HEK293 (cell line): ENCODE results near the gene VPREB3.

Experiments
- CTCF ChIA-PET: fragments of 350-600 bp; formaldehyde crosslinking; extraction: SDS; loops from one replicate; lab custom pipeline; 2021; ENCODE audit warnings: antibody characterized with exemption; lab: Yijun Ruan, JAX
- POLR2A ChIA-PET: fragments of 300-600 bp; formaldehyde crosslinking; extraction: SDS; loops from one replicate; lab custom pipeline; 2020; ENCODE audit warnings: antibody characterized with exemption, inconsistent platforms; lab: Yijun Ruan, JAX
- H3K27ac ChIP-seq: fragments of 200-500 bp; sonication (Bioruptor generic); 2 replicates; pipeline ENCODE4 v1.5.1; 2014; ENCODE audit warnings: low read depth, low read length, control low read depth, inconsistent platforms; ENCODE audit errors: extremely low read depth
- H3K36me3 ChIP-seq, 2 experiments: fragments of 200-500 bp in 1 of 2; sonication (Bioruptor generic) in 1 of 2; 1 replicate in 1 of 2; 2 replicates in 1 of 2; pipeline ENCODE4 v1.5.1; 2014 to 2017; ENCODE audit warnings: inconsistent platforms in 2 of 2, low read length in 2 of 2; ENCODE audit not compliant: control insufficient read depth in 2 of 2, insufficient read depth in 1 of 2
- H3K4me1 ChIP-seq: fragments of 200-500 bp; sonication (Bioruptor generic); 2 replicates; pipeline ENCODE4 v1.5.1; 2014; ENCODE audit warnings: mild to moderate bottlenecking, low read length, inconsistent platforms; ENCODE audit not compliant: control insufficient read depth, insufficient read depth
- H3K4me3 ChIP-seq: 2 replicates; pipeline ENCODE4 v1.5.1; 2011; ENCODE audit warnings: low read depth, mild to moderate bottlenecking, control low read depth, low read length, moderate library complexity
- H3K9me3 ChIP-seq: fragments of 200-500 bp; sonication (Bioruptor generic); 2 replicates; pipeline ENCODE4 v1.5.1; 2014; ENCODE audit warnings: low read depth, low read length, inconsistent platforms; ENCODE audit not compliant: control insufficient read depth, insufficient read depth
- ATF2 ChIP-seq: fragments of 450-650 bp; formaldehyde crosslinking; IDR thresholded peaks from 2 replicates; pipeline ENCODE4 v1.5.1; 2016; ENCODE audit warnings: missing biosample characterization, missing genetic modification characterization, low read depth
- KLF8 ChIP-seq: fragments of 450-650 bp; formaldehyde crosslinking; IDR thresholded peaks from 2 replicates; pipeline ENCODE4 v1.5.1; 2016; ENCODE audit warnings: missing biosample characterization, missing genetic modification characterization
- MZF1 ChIP-seq: fragments of 450-650 bp; formaldehyde crosslinking; IDR thresholded peaks from 2 replicates; pipeline ENCODE4 v1.5.1; 2017; ENCODE audit warnings: missing biosample characterization, missing genetic modification characterization, borderline replicate concordance
- YY1 ChIP-seq: fragments of 450-650 bp; formaldehyde crosslinking; IDR thresholded peaks from 2 replicates; pipeline ENCODE4 v1.5.1; 2018; ENCODE audit warnings: missing biosample characterization, missing genetic modification characterization
- YY2 ChIP-seq: fragments of 450-650 bp; formaldehyde crosslinking; IDR thresholded peaks from 2 replicates; pipeline ENCODE4 v1.5.1; 2016; ENCODE audit warnings: missing biosample characterization, missing genetic modification characterization
- ZBTB20 ChIP-seq: fragments of 450-650 bp; formaldehyde crosslinking; IDR thresholded peaks from 2 replicates; pipeline ENCODE4 v1.5.1; 2016; ENCODE audit warnings: missing biosample characterization, missing genetic modification characterization
- ZNF341 ChIP-seq: fragments of 450-650 bp; formaldehyde crosslinking; IDR thresholded peaks from 2 replicates; pipeline ENCODE4; 2016; ENCODE audit warnings: low read depth, missing biosample characterization, missing genetic modification characterization
- ZNF350 ChIP-seq: fragments of 450-650 bp; formaldehyde crosslinking; IDR thresholded peaks from 2 replicates; pipeline ENCODE4 v1.5.0; 2017; ENCODE audit warnings: missing biosample characterization, mild to moderate bottlenecking, missing genetic modification characterization
- ZNF37A ChIP-seq: fragments of 450-650 bp; IDR thresholded peaks from 2 replicates; pipeline ENCODE4 v1.5.1; 2018; ENCODE audit warnings: missing biosample characterization, missing genetic modification characterization
- ZNF394 ChIP-seq: fragments of 450-650 bp; formaldehyde crosslinking; IDR thresholded peaks from 2 replicates; pipeline ENCODE4 v1.5.1; 2016; ENCODE audit warnings: missing biosample characterization, missing genetic modification characterization, mild to moderate bottlenecking, moderate library complexity, borderline replicate concordance
- ZNF501 ChIP-seq: fragments of 450-650 bp; formaldehyde crosslinking; IDR thresholded peaks from 2 replicates; pipeline ENCODE4 v1.5.1; 2016; ENCODE audit warnings: missing biosample characterization, missing genetic modification characterization
- ZNF513 ChIP-seq: fragments of 450-650 bp; IDR thresholded peaks from 2 replicates; pipeline ENCODE4 v1.5.1; 2018; ENCODE audit warnings: missing biosample characterization, missing genetic modification characterization
- ZNF530 ChIP-seq: fragments of 450-650 bp; formaldehyde crosslinking; IDR thresholded peaks from 2 replicates; pipeline ENCODE4 v1.5.1; 2016; ENCODE audit warnings: low read depth, missing biosample characterization, missing genetic modification characterization
- ZNF571 ChIP-seq: fragments of 450-650 bp; formaldehyde crosslinking; IDR thresholded peaks from 2 replicates; pipeline ENCODE4 v1.5.0; 2017; ENCODE audit warnings: missing biosample characterization, missing genetic modification characterization
- ZNF600 ChIP-seq: fragments of 450-650 bp; formaldehyde crosslinking; IDR thresholded peaks from 2 replicates; pipeline ENCODE4 v1.5.1; 2016; ENCODE audit warnings: missing biosample characterization, missing genetic modification characterization
- ZNF670 ChIP-seq: fragments of 450-650 bp; formaldehyde crosslinking; IDR thresholded peaks from 2 replicates; pipeline ENCODE4 v1.5.1; 2016; ENCODE audit warnings: missing biosample characterization, missing genetic modification characterization, low read depth
- ZNF707 ChIP-seq: fragments of 450-650 bp; formaldehyde crosslinking; IDR thresholded peaks from 2 replicates; pipeline ENCODE4 v1.5.1; 2016; ENCODE audit warnings: missing biosample characterization, missing genetic modification characterization
- ZNF76 ChIP-seq: fragments of 450-650 bp; formaldehyde crosslinking; IDR thresholded peaks from 2 replicates; pipeline ENCODE4; 2016; ENCODE audit warnings: low read depth, missing biosample characterization, missing genetic modification characterization, borderline replicate concordance
- ZNF776 ChIP-seq: fragments of 450-650 bp; formaldehyde crosslinking; IDR thresholded peaks from 2 replicates; pipeline ENCODE4 v1.5.0; 2017; ENCODE audit warnings: missing biosample characterization, missing genetic modification characterization, borderline replicate concordance
- TF ChIP-seq, protein P1 (sequence below): fragments of 450-650 bp; formaldehyde crosslinking; IDR thresholded peaks from 2 replicates; pipeline ENCODE4 v1.5.1; 2017; ENCODE audit warnings: missing biosample characterization, missing genetic modification characterization
- TF ChIP-seq, protein P2 (sequence below): sonication (generic); formaldehyde crosslinking; IDR thresholded peaks from 2 replicates; pipeline ENCODE4 v1.8.1; 2022; ENCODE audit warnings: mild to moderate bottlenecking, moderate library complexity, missing genetic modification reagents

VPREB3 gene

GRCh38 chr22:23796461-23796860 lies 42.2 kb upstream of the VPREB3 start:
- TF ChIP-seq, protein P1, sequence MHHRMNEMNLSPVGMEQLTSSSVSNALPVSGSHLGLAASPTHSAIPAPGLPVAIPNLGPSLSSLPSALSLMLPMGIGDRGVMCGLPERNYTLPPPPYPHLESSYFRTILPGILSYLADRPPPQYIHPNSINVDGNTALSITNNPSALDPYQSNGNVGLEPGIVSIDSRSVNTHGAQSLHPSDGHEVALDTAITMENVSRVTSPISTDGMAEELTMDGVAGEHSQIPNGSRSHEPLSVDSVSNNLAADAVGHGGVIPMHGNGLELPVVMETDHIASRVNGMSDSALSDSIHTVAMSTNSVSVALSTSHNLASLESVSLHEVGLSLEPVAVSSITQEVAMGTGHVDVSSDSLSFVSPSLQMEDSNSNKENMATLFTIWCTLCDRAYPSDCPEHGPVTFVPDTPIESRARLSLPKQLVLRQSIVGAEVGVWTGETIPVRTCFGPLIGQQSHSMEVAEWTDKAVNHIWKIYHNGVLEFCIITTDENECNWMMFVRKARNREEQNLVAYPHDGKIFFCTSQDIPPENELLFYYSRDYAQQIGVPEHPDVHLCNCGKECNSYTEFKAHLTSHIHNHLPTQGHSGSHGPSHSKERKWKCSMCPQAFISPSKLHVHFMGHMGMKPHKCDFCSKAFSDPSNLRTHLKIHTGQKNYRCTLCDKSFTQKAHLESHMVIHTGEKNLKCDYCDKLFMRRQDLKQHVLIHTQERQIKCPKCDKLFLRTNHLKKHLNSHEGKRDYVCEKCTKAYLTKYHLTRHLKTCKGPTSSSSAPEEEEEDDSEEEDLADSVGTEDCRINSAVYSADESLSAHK (tag by site-specific recombination), result peak; percentile 48; the same call in 1 of the 2 replicates
- no peak for TF ChIP-seq ZNF600 (tag by site-specific recombination)
- TF ChIP-seq YY1 (tag by site-specific recombination), result no peak
- TF ChIP-seq KLF8 (tag by site-specific recombination), result no peak
- Histone ChIP-seq H3K27ac (no peak overlapping the region), H3K4me3 (no peak overlapping the region), H3K4me1 (no peaks in the 10 kb centered on the region), H3K36me3 (peaks cover 65 to 87% of the 10 kb centered on the region in 2 experiments), H3K9me3 (no peaks in the 10 kb centered on the region)
- ChIA-PET CTCF (no interaction called here), POLR2A (interaction anchor here (0.6 kb wide), 1 partner anchor 30 kb away, joined by 5 read pairs; no protein-coding TSS in a partner anchor)

DNA sequence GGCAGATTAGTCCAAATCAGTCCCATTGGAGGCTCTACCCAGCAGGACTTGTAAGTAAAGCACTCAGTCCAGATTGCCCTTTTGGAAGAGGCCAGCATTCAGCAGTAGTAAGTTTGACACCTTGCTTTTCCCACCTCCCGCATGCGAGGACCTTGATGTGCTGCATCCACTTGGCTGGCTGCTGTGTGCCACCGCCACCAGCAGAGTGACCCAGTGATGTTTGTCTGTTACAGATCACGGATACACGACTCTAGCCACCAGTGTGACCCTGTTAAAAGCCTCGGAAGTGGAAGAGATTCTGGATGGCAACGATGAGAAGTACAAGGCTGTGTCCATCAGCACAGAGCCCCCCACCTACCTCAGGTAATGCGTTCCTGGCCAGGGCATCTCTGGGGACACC lies 39.1 kb upstream of the VPREB3 start:
- Histone ChIP-seq H3K27ac (no peak overlapping the region), H3K4me1 (peaks cover 4% of the 10 kb centered on the region)
- TF ChIP-seq ZNF530 (tag by site-specific recombination) (no peak), ZNF350 (no peak), YY2 (tag by site-specific recombination) (no peak), ZNF341 (no peak), ZNF513 (tag by site-specific recombination) (no peak), ZNF394 (no peak), ZNF670 (no peak)
- TF ChIP-seq, all 188 proteins: peak for 0
- Histone ChIP-seq H3K9me3 (no peaks in the 10 kb centered on the region), H3K4me3 (no peak overlapping the region), H3K36me3 (peaks cover 59 to 71% of the 10 kb centered on the region in 2 experiments)
- ChIA-PET CTCF (interaction anchor here (0.6 to 1.2 kb wide), 2 partner anchors 18 to 20 kb away, joined by 4 to 6 read pairs; no protein-coding TSS in a partner anchor), POLR2A (no interaction called here)

- ChIA-PET POLR2A (no interaction called here), CTCF (interaction anchor here (0.7 to 1.2 kb wide), 3 partner anchors 17 to 23 kb away, joined by 3 to 6 read pairs (median 4); no protein-coding TSS in a partner anchor)
- Histone ChIP-seq H3K4me1 (peaks cover 9% of the 10 kb centered on the region), H3K36me3 (peaks cover 46 to 63% of the 10 kb centered on the region in 2 experiments), H3K27ac (0 out of 2 replicates have a peak overlapping the region, but pooled peaks have one; percentile 30), H3K4me3 (no peak overlapping the region), H3K9me3 (no peaks in the 10 kb centered on the region)
- TF ChIP-seq ZBTB20 (tag by site-specific recombination), result no peak
- no peak for TF ChIP-seq YY2 (tag by site-specific recombination)
- no peak for TF ChIP-seq MZF1 (tag by site-specific recombination)
- TF ChIP-seq, protein P1 (tag by site-specific recombination), result no peak
- TF ChIP-seq, protein P2, sequence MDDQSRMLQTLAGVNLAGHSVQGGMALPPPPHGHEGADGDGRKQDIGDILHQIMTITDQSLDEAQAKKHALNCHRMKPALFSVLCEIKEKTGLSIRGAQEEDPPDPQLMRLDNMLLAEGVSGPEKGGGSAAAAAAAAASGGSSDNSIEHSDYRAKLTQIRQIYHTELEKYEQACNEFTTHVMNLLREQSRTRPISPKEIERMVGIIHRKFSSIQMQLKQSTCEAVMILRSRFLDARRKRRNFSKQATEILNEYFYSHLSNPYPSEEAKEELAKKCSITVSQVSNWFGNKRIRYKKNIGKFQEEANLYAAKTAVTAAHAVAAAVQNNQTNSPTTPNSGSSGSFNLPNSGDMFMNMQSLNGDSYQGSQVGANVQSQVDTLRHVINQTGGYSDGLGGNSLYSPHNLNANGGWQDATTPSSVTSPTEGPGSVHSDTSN (CRISPR knock-in tag), result no peak
- no peak for TF ChIP-seq ZNF76
- no peak for TF ChIP-seq ZNF571
- no peak for TF ChIP-seq ATF2
- no peak for TF ChIP-seq ZNF37A (tag by site-specific recombination)
- TF ChIP-seq ZNF501, result no peak
- TF ChIP-seq ZNF707 (tag by site-specific recombination), result no peak
- TF ChIP-seq ZNF776, result no peak
Observed at GRCh38 chr22:23791738-23792645, 37.8 kb upstream of the VPREB3 start.
